Ovary (tissue), 9 donors: ENCODE data around the gene XXYLT1. TPM values are rescaled to one million over a fixed set of nuclear protein-coding genes. Genes with fewer than 3 reads are reported as not detected.
A peak's percentile ranks its signal among the peaks of the same experiment; 100 is the strongest.

Experiments used
- DNase-seq, 5 donors: peaks; one replicate each; pipeline ENCODE4 v3.0.0-alpha.2; 2019 to 2020
- H3K27ac ChIP-seq, 2 donors: fragments of 200-600 bp; one replicate each; pipeline versions ENCODE4 v1.5.1 to v1.8.0; 2019 to 2022
- H3K27me3 ChIP-seq: fragments of 200-600 bp; one replicate; pipeline ENCODE4 v1.8.0; 2022
- H3K36me3 ChIP-seq: fragments of 200-600 bp; sonication (generic); one replicate; pipeline ENCODE4 v1.5.1; 2019
- H3K4me1 ChIP-seq: one replicate; pipeline ENCODE4 v1.8.1; 2013; ENCODE audit warnings: mild to moderate bottlenecking, moderate library complexity; ENCODE audit not compliant: insufficient read depth
- H3K4me3 ChIP-seq: fragments of 200-600 bp; sonication (generic); one replicate; pipeline ENCODE4 v1.5.1; 2017
- H3K9me3 ChIP-seq, 2 donors: fragments of 200-600 bp in 1 of 2; sonication (generic) in 1 of 2; one replicate each; pipeline versions ENCODE4 v1.5.1 to v1.8.1; 2013 to 2019; ENCODE audit warnings: mild to moderate bottlenecking in 1 of 2, moderate library complexity in 1 of 2
- CTCF ChIP-seq, 3 donors: fragments of 450-650 bp in 2 of 3; fragments of 200-600 bp in 1 of 3; IDR thresholded peaks; one replicate each; pipeline versions ENCODE4 v1.5.1 to v1.8.0; 2016 to 2022; ENCODE audit warnings: antibody characterized with exemption in 3 of 3, mild to moderate bottlenecking in 1 of 3
- EP300 ChIP-seq: sonication (generic); formaldehyde crosslinking; IDR thresholded peaks from one replicate; pipeline ENCODE4 v1.6.1; 2017; ENCODE audit warnings: antibody characterized with exemption
- POLR2A ChIP-seq: fragments of 450-650 bp; IDR thresholded peaks from one replicate; pipeline ENCODE4 v1.6.1; 2017; ENCODE audit warnings: antibody characterized with exemption, mild to moderate bottlenecking, moderate library complexity
- WGBS, 3 donors: extraction: QIAGEN DNeasy Blood & Tissue Kit in 1 of 3; methylation state at CpG; one replicate each; pipeline versions ENCODE4 v1.1.5 to v1.1.7; 2013 to 2017; 5-methylcytosine and 5-hydroxymethylcytosine counted together
- intact Hi-C, 4 donors: fragments of 100-400 bp; cut with DNase I; formaldehyde crosslinking; loops; one replicate each; pipeline versions ENCODE4 v1.11.0 to v1.15.1; 2022 to 2023
- polyA plus RNA-seq, 2 donors: library from polyadenylated mRNA; stranded (reverse); fragments of 200-250 nt in 1 of 2; fragments of 350-450 nt in 1 of 2; fragmentation: Illumina TruSeq in 1 of 2; extraction: RNeasy Lipid Tissue Mini Kit (QIAGEN cat#74804) in 1 of 2; gene quantifications; one replicate each; pipeline ENCODE4 v1.2.3, GENCODE V29; 2013 to 2014
- total RNA-seq, 7 donors: library from RNA; depleted of rRNA in 2 of 7; stranded (reverse); fragments of >200 nt in 2 of 7; fragmentation: NEBNext Ultra II Directional in 3 of 7; extraction: Animal tissue kit (Norgen Biotek cat#: 25700) in 3 of 7; gene quantifications; one replicate each; pipeline versions ENCODE4 v1.1.0 to v1.2.4, GENCODE V29; 2016 to 2023
- donor health status: DM: no; HTN: no; CAD: no; lungs with moderate emphysema.
- donor health status: DM: no; HTN: no; CAD: no.
- donor health status: Bipolar disorder and iron deficiency.
- donor health status: DM: yes; HTN: yes; CAD: no.
- donor health status: DM: no; HTN: no; CAD: no.
- donor health status: DM: yes; HTN: yes; CAD: no.

Gene XXYLT1
- total and polyA plus RNA-seq, 9 donors, result 5.6 to 13.6 (median 10.2) TPM

GRCh38 chr3:195207056-195207455, 63.9 kb downstream of the XXYLT1 start:
- WGBS, 3 donors, result 95 to 99% (median 95%) methylated on average over 9 of the region's 9 CpGs
- H3K9me3 ChIP-seq, result no peaks in the 10 kb centered on the region
- H3K36me3 ChIP-seq, result no peaks in the 10 kb centered on the region
- H3K27me3 ChIP-seq, result no peaks in the 10 kb centered on the region
- intact Hi-C loops, result loop anchor here in 1 of 4 donors (10.0 kb wide), 1 partner anchor 52 kb away; no protein-coding TSS in a partner anchor
- H3K27ac ChIP-seq, result no peak overlapping the region
- TF ChIP-seq EP300 (no peak), CTCF (IDR thresholded peaks at IDR 0.05) (no peak), POLR2A (no peak)
- H3K4me1 ChIP-seq, result peaks cover 34% of the 10 kb centered on the region
- H3K4me3 ChIP-seq, result no peak overlapping the region
- DNase-seq, result peak in 1 of 5 donors; percentile 30

- intact Hi-C loops, result loop anchor here in 1 of 4 donors (10.0 kb wide), 1 partner anchor 50 kb away; no protein-coding TSS in a partner anchor
Measured at GRCh38 chr3:195204360-195205163, 66.4 kb downstream of the XXYLT1 start.

GRCh38 chr3:195203606-195204005, 67.4 kb downstream of the XXYLT1 start:
- peak in 1 of 5 donors; percentile 13 for DNase-seq
- intact Hi-C loops, result loop anchor here in 1 of 4 donors (10.0 kb wide), 1 partner anchor 49 kb away; no protein-coding TSS in a partner anchor
- no peak overlapping the region for H3K27ac ChIP-seq

More at GRCh38 chr3:195204360-195205163, 66.4 kb downstream of the XXYLT1 start:
- H3K36me3 ChIP-seq, result no peaks in the 10 kb centered on the region
- no peak overlapping the region for H3K27ac ChIP-seq
- peak in 1 of 5 donors; percentile 16 for DNase-seq
- H3K27me3 ChIP-seq, result no peaks in the 10 kb centered on the region
- peaks cover 23% of the 10 kb centered on the region for H3K4me1 ChIP-seq
- H3K9me3 ChIP-seq, result no peaks in the 10 kb centered on the region
- TF ChIP-seq POLR2A, result no peak
- no peak for TF ChIP-seq EP300
- TF ChIP-seq CTCF (IDR thresholded peaks at IDR 0.05), result no peak
- 42 to 52% (median 48%) methylated on average over 13 of the region's 13 CpGs for WGBS, 3 donors
- no peak overlapping the region for H3K4me3 ChIP-seq

GRCh38 chr3:195201295-195201694, 69.7 kb downstream of the XXYLT1 start:
- WGBS, 3 donors, result 89 to 95% (median 94%) methylated on average over 3 of the region's 3 CpGs
- DNase-seq, result peak in 1 of 5 donors; percentile 1
- intact Hi-C loops, result loop anchor here in 1 of 4 donors (10.0 kb wide), 1 partner anchor 46 kb away; no protein-coding TSS in a partner anchor

More at GRCh38 chr3:195203606-195204005, 67.4 kb downstream of the XXYLT1 start:
- H3K36me3 ChIP-seq, result no peaks in the 10 kb centered on the region
- TF ChIP-seq POLR2A, result no peak
- H3K4me3 ChIP-seq, result no peak overlapping the region
- no peaks in the 10 kb centered on the region for H3K9me3 ChIP-seq
- WGBS, 3 donors, result 96 to 100% (median 98%) methylated on average over 6 of the region's 6 CpGs
- no peaks in the 10 kb centered on the region for H3K27me3 ChIP-seq
- H3K4me1 ChIP-seq, result peaks cover 14% of the 10 kb centered on the region

More at GRCh38 chr3:195201295-195201694, 69.7 kb downstream of the XXYLT1 start:
- no peaks in the 10 kb centered on the region for H3K27me3 ChIP-seq
- H3K27ac ChIP-seq, result no peak overlapping the region
- H3K9me3 ChIP-seq, result no peaks in the 10 kb centered on the region
- H3K4me1 ChIP-seq, result peaks cover 7% of the 10 kb centered on the region
- H3K36me3 ChIP-seq, result no peaks in the 10 kb centered on the region
- no peak overlapping the region for H3K4me3 ChIP-seq
- no peak for TF ChIP-seq EP300
- TF ChIP-seq POLR2A, result no peak
- TF ChIP-seq CTCF (IDR thresholded peaks at IDR 0.05), result no peak
